HG02798 (cell line): ENCODE measurements around the gene BOK.

Experiments used
- ATAC-seq: cut with Tn5 transposase; IDR thresholded peaks from one replicate; pipeline ENCODE4 v1.9.1; 2021; ENCODE audit warnings: mild to moderate bottlenecking; ENCODE audit not compliant: unreplicated experiment, poor library complexity

BOK gene

DNA sequence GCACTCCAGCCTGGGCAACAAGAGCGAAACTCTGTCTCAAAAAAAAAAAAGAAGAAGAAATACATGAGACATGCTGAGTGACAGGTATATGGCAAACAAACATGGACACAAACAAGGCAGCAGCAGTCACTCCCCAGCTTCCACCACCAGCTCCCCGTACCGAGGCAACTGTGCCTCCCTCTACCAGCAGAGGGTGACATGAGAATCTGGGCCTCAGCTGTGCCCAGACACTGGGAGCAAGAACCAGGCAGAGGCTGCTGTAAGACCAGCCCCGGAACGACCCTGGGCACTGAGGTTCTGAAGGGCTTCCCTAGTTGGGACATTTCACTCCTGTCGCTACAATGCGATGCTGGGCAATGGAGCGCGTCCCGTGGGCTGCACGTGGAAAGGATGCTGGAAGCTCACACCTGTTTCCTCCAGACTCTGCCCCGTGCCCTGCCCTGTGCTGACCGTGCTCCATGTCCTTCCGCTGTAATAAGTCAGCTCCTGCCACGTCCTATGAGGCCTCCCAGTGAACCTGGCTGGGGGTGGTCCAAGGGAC is 37.1 kb downstream of the BOK start:
- no peak for ATAC-seq

DNA sequence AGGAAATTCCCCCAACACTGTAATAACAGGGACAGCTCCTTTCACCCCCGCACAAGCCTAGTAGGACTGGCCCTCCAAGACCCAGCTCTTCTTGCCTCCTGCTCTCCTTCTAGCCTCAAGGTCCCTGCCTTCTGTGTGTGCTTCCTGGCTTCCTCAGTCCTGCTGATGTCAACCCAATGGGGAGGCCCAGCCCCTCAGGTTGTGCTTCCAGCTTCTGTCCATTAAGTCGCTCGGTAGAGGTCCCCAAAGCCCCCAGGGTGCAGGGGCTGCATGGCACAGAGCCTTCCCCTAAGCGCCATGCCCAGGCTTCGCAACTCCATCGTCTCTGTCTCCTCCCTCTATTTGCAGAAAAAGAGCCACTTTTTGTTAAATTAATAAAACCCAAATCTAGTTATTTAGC is 39.0 kb downstream of the BOK start:
- ATAC-seq = no peak

DNA sequence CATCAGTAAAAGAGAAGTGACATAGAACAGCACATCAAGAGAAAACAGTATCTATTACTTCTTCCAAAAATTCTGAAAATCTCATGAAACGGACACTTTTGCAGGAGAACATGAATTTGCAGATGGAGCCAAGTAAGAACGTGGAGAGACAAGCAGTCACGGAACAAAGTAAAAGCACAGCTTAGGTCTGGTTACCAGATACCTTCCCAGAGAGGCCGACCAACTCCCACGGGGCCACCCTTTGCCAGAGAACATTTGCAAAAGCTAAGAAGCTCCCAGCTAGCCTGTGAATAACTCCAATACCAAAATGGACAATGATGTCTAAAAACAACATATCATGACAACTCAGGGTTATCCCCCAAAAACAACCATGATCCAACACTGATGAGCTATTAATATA is 39.5 kb downstream of the BOK start:
- no peak for ATAC-seq

DNA sequence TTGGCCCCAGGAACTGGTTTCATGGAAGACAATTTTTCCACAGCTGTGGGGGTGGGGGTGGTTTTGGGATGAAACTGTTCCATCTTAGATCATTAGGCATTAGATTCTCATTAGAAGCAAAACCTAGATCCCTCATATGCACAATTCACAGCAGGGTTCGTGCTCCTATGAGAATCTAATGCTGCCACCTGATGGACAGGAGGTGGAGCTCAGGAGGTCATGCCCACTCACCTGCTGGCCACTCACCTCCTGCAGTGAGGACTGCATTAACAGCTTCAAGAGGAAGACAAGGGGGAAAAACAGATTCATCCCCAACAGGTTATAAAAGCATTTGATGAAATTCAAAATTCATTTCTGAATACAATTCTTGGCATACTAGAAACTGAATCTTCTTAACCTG is 39.9 kb downstream of the BOK start:
- no peak for ATAC-seq

DNA sequence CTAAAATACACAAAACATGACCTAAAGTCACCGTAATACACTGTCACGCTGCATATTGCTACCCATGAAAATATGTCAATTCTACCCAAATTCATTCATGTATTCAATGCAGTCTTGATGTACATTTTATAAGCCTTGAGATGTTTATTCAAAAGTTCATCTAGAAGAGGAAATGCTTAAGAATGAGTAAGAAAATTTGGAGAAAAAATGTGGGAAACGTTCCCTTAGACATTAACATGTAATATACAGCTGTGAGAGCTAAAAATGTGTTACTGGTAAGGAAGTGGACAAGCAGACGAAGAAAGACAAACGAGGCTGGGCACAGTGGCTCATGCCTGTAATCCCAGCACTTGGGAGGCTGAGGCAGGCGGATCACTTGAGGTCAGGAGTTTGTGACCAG is 41.1 kb downstream of the BOK start:
- no peak for ATAC-seq

DNA sequence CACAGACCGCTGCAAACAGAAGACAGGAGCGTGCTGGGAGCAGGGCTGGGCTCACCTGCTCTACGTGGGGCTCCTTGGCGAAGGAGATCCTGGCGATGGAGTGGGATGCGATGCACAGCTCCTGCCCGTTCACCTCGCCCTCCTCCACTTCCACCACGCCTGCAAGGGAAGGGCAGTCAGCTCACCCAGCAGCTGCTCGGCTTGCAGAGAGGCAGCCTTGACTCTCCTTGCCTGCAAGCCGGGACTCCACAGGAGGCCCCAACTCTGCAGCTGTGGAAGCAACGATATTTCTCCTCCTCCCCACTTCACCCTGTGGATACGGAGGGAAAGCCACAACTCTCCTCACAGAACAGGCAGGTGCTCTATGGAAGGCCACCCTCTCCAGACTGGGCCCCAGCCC is 43.3 kb downstream of the BOK start:
- ATAC-seq = no peak

DNA sequence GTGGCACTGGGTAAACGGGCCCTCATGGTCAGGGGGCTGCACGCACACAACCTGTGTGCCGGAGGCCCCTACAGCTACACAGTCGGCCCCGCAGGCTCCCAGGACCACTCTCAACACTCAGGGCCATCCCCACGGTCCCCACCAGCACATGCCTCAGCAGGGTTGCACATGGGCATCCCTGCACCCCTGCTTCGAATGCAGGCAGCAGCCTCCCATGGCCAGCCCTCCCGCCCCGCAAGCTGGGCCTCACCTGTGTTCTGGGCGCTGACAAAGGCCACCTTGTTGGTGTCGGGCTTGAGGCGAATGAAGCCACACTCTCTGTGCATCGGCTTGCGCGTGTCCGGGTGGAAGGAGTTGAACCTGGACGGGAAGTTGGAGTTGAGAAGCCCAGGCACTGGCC is 44.2 kb downstream of the BOK start:
- no peak for ATAC-seq

DNA sequence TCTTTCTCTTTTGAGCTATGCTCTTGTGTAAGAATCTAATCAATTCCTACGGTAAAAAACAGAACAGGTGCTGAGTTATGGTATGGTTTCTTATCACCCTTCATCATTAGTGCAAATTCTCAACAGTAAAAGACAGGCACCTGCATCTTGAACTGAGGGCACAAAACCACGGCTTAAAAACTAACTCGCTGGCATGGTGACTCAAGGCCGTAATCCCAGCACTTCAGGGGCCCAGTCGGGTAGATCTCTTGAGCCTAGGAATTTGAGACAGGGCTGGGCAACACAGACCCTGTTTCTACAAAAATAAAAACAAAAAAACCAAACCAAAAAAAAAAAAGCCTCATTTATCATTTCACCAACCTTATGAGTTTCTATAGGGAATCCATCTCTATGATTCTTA is 45.1 kb downstream of the BOK start:
- no peak for ATAC-seq

DNA sequence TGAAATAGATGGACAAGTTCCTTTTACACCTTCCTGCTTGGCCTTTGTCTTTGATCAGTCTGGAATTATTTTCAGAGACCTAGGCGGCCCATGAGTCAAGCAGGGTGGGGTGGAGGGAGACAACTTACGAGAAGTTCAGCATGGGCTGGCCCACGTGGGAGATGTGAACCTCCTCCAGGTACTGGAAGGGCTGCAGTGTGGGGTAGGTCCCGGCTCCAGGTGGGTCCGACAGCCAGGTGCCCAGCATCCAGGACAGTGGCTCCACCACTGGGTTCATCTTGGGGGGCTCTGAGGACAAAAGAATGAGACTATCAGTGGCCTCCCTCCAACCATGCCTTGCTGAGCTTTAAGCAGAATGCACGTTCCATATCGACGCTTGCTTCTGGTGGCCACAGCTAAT is 47.6 kb downstream of the BOK start:
- no peak for ATAC-seq

DNA sequence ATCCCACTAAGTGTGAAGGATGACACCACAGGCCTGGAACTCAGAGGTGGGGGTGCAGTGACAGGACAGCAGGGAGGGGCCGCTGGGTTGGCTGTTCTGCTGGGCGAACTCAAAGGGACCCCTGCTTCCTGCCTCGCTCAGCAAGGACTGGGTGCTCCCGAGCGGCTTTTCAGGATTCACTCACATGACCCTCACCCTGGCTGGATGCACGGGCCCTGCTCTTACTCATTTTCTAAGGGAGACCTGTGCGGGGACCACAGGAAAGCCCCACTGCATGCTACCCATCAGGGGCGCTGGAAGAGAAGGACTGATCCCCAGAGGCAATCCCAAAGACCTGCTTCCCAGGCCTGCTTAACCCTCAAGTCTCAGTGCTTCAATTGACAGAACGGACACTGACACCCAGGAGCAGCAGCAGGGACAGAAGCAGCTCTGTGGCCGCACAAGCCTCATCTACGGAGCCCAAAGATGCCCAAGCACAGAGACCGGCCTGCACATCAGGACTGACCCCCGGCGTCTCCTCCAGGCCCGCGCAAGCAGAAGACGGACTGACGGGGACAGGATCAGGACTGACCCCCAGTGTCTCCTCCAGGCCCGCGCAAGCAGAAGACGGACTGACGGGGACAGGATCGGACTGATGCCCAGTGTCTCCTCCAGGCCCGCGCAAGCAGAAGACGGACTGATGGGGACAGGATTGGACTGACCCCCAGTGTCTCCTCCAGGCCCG is 48.8 kb downstream of the BOK start:
- ATAC-seq = no peak

DNA sequence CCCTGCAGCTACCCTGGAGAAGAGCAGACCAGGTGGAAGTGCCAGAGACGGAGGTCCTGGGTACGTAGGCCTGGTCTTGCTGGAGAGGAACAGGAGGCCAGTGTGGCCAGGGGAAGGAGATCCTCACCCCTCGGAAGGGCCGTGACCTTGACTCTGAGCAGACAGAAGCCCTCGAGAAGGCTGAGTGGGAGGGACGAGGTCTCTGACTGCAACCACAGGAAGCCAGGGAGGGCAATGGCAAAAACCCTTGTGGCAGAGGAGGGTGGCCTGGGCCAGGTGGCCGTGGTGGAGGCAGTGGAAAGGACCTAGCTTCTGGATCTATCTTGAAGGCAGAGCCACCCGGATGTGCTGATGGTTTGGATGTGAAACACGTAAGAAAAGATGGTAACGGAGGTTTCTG is 50.3 kb downstream of the BOK start:
- no peak for ATAC-seq

DNA sequence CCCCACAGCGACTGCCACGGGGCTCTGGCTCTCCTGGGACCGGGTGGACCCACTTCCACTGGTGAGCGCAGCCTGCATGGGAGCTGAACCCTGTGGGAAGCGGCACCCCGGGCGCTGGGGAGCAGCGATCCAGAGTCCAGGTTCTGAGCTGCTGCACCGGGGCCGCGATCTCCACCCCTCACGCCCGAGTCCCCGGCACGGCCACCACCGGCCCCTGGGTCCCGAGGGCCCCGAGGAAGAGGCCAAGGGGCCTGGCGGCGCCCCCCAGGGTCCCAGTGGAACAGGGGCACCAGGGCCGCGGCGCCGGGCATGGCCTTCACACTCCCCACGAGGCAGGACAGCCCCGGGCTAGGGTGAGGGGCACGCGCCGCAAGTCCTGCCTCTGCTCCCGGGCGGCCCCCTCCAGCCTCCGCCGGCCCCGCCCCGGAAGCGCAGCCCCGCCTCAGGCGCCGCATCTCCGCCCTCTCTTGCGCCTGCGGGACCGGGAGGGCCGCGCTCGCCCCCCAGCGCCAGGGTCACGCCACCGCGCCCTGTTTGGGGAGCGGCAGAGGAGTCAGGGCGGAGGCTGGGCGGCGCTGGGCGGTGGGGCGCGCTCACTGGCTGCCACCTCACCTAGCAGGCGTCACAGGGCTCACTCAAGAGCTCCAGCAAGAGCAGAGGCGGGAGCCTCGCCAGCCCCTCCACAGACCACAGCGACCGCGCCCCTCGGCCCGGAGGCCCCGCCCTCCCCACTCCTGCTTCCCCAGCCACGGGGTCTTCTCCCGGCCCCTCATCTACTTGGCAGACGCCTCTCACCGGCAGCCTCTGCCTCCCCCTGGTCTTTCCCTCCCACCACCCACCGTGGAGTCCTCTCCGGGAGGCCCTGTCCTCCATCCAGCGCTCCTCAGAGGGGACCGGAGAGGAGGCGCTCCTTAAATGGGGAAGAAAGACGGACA is 51.6 kb downstream of the BOK start:
- ATAC-seq = peak; percentile 95

DNA sequence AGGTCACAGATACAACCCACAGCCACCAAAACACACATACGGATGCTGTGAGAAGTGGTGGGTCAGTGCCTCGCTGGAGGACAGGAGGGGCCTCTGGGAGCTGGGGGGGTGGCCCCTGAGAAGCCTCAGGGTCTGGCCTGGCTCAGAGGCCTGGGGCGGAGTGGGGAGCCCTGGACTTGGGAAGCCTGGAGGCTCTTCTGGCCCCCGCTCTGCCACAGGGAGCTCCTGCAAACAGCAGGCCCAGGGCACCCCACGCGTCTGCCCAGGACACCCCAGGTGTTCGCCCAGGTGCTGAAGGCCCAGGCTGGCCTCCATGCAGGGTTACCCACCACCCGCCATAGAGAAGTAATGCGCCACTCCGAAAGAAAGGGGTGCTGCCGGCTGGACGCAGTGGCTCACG is 52.5 kb downstream of the BOK start:
- no peak for ATAC-seq

DNA sequence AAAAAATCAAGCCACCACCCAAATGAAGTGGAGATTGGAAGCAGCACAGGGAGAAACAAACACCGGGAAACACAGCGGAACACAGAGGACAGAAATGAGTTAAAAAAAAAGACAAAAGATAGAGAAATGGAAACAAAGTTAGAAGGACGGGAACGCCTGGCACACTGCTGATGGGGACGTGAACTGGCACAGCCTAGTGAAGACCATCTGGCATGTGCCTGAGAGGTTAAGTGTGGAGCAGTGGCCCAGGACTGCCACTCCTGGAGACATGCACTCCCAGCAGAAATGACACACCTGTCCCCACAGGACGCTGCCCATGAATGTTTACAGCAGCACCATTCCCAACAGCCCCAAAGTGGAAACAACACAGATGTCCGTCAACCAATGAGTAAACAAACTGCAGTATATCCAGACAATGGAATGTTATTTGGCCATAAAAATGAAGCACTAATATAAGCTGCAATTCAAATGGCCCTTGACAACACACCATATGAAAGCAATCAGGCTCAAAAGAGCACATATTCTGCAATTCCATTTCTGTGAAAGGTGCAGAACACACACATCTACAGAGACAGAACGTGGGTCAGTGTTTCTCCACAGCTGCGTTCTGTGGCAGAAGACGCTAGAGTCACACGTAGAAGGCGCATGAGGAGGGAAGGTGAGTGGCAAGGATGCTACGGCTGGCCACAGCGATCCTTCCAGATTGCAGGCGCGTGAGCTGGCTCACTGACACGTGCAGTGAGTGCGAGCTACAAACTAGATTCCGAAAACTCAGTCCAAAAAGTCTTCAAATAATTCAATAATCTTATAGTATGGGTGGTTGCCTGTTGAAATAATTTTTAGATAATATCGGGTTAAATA is 53.8 kb downstream of the BOK start:
- no peak for ATAC-seq

DNA sequence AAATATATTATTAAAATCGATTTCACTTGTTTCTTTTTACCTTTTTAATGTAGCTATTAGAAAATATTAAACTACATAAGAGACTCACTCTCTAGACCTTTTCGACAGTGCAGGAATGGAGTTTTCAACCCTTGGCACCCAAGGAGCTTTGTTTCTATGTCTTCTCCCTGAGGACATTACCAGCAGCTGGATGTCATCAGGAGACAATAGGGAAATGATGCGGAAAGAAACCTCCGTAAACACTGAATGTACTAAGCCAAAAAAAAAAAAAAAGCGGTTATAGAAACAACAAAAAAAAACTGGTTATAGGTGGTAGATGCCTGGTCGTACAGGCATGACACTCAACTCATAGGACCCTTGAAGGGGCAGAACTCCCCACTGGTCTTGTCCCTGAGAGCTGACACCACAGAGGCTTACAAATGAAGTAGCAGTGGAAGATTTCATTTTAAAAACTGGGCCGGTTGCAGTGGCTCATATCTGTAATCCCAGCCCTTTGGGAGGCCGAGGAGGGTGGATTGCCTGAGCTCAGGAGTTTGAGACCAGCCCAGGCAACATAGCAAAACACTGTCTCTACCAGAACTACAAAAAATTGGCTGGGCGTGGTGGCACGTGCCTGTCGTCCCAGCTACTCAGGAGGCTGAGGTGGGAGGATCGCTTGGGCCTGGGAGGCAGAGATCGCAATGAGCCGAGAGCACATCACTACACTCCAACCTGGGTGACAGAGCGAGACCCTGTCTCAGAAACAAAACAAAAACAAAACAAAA is 54.7 kb downstream of the BOK start:
- no peak for ATAC-seq

DNA sequence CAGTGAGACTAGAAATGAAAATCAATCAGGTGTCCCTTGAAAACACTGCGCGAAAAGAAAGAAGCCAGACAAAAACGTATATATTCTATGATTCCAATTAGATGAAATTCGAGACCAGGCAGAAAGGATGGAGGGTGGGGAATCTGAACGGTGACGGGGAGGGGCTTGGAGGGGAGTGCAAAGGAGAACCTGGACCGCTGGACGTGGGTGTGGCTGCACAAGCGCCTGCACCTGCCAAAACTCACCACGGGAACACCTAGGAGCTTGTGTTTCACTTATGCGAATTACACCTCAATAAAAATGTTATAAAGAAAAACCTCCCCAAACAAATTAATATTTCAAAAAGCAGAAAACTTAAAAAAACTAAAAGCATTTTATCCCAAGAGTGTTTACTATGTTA is 56.5 kb downstream of the BOK start:
- ATAC-seq = no peak

DNA sequence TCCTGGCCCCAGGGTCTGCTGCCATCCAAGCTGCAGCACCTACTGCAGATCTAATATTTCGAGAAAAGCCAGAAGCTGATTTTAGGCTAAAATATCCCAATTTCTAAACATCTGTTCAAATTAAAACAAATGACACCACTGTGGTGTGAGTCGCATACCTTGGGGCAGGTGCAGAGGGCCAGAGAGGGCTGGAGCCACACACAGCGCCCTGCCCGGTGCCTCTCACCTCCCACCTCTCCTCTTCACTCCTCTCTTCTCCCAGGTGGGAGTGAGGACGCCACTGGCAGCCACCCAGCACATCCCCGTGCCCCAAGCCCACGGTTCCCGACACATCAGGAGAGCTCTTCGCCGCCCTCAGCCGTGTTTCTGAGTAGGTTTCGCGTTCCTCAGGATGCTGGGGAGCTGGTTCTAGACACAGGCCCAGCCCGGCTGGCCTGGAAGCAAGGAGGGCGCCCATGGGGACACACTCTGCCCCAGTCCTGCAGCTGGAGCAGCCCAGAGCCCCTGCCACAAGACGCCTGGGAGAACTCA is 57.0 kb downstream of the BOK start:
- ATAC-seq = no peak

DNA sequence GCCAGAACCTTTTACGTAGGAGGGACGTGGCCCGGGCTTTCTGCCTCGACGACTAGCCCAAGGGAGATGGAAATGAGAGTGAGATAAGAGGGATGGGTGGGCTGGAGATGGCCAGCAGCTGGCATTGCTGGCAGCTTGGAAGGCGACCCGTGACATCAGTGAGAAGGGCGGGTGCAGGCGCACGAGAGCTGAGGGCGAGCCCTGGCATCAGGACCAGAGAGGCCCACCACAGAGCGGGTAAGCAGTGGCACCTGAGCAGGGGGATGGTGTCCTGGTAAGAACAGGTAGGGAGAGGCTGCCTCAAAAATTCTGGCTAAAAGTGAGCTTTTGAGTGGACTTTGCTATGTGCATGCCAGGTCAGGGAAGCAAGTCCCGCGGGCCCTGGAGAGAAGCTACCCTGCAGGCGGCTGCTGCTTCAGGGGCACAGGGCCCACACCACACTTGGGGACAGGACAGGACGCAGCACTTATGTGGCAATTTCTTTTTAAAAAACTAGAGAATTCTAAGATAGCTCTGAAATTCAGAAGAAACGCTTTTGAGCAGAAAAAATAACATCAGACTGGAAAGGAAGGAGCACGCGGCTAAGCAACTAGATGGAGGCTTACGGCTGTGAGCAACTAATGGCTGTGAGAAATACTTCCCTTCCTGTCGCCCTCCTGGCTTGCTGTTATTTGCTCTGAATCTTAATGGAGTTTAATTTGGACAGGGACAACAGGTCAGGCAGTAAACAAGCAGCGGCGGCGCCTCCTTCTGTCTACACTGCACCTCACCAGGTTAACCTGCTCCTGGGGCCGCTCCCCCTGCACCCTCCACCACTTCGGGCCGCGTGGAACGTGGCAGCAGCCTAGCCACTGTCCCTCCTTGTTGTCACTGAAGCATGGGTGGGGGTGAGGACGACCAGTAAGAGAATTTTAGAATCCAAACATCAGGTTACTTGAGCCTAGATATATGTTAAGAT is 57.9 kb downstream of the BOK start:
- no peak for ATAC-seq
